K562 (cell line): ENCODE results near the gene TOGARAM2. TPM values are rescaled to one million over a fixed set of nuclear protein-coding genes. Genes with fewer than 3 reads are reported as not detected.

Experiments used
- ATAC-seq: fragments of 200-7000 bp; cut with Tn5 transposase; 3 replicates; pipeline ENCODE4 v1.9.1; 2020; ENCODE audit warnings: moderate library complexity
- BruUV-seq: library from RNA; stranded (reverse); fragments of 400-500 nt; replicated peaks from 2 replicates; lab custom pipeline; 2021; lab: Mats Ljungman, UMichigan
- CTCF ChIA-PET: fragments of 300-600 bp; formaldehyde crosslinking; extraction: SDS; loops from one replicate; lab custom pipeline; 2021; ENCODE audit warnings: low intra/inter-chr PET ratio; lab: Yijun Ruan, JAX
- POLR2A ChIA-PET: fragments of 300-600, 350-650 bp; sonication (Branson Sonifier 250); formaldehyde crosslinking; extraction: SDS; loops from one replicate; lab custom pipeline; 2021; ENCODE audit warnings: antibody characterized with exemption, inconsistent platforms; lab: Yijun Ruan, JAX
- DNase-seq, 4 experiments: peaks; one replicate each; pipeline versions ENCODE4 v3.0.0 to v3.0.0-alpha.2; 2011 to 2018; ENCODE audit warnings: low spot score in 3 of 4, mixed read lengths in 3 of 4; ENCODE audit errors: extremely low read depth in 1 of 4
- FAIRE-seq: peaks from 2 replicates; lab custom pipeline; 2011; peaks lifted over from hg19 to GRCh38; lab: Jason Lieb, UNC
- H2AFZ ChIP-seq: 2 replicates; pipeline ENCODE4 v1.6.0; 2011; ENCODE audit warnings: low read depth, low read length, control low read depth, inconsistent platforms
- H3K27ac ChIP-seq: fragments of 200-600 bp; 3 replicates; pipeline ENCODE4 v1.8.0; 2011; ENCODE audit warnings: low read depth, mild to moderate bottlenecking, control low read depth, inconsistent platforms, low read length, moderate library complexity, mixed read lengths; ENCODE audit errors: extremely low read depth
- H3K27me3 ChIP-seq, 2 experiments: fragments of 300-600 bp in 1 of 2; 2 replicates in 1 of 2; 3 replicates in 1 of 2; pipeline versions ENCODE4 v1.6.0 to v1.8.0; 2011; ENCODE audit warnings: inconsistent platforms in 2 of 2, low read length in 2 of 2, mild to moderate bottlenecking in 1 of 2, mixed read lengths in 1 of 2, moderate library complexity in 1 of 2; ENCODE audit not compliant: control insufficient read depth in 2 of 2, insufficient read depth in 2 of 2
- H3K36me3 ChIP-seq: fragments of 300-600 bp; 3 replicates; pipeline ENCODE4 v1.8.0; 2011; ENCODE audit warnings: mild to moderate bottlenecking, low read length, inconsistent platforms; ENCODE audit not compliant: control insufficient read depth, insufficient read depth
- H3K4me1 ChIP-seq, 2 experiments: fragments of 200-600 bp in 1 of 2; replicated peaks in 1 of 2; 2 replicates in 1 of 2; 3 replicates in 1 of 2; pipeline versions ENCODE4 v1.5.1 to v1.8.0; 2011; ENCODE audit warnings: inconsistent platforms in 2 of 2, low read length in 2 of 2, mild to moderate bottlenecking in 1 of 2, mixed read lengths in 1 of 2, moderate library complexity in 1 of 2; ENCODE audit not compliant: control insufficient read depth in 2 of 2, insufficient read depth in 2 of 2
- H3K4me2 ChIP-seq: 2 replicates; pipeline ENCODE4 v1.6.1; 2011; ENCODE audit warnings: low read length, control low read depth, inconsistent platforms, mixed read lengths; ENCODE audit not compliant: insufficient read depth
- H3K4me3 ChIP-seq: fragments of 200-600 bp; sonication (generic), shearing (Covaris generic); 2 replicates; pipeline ENCODE4 v1.5.1; 2016; ENCODE audit warnings: control low read depth, inconsistent platforms
- H3K79me2 ChIP-seq: fragments of 200-600 bp; 3 replicates; pipeline ENCODE4 v1.8.0; 2011; ENCODE audit warnings: low read length, inconsistent platforms; ENCODE audit not compliant: control insufficient read depth, insufficient read depth
- H3K9ac ChIP-seq, 2 experiments: 2 replicates each; pipeline versions ENCODE4 v1.6.0 to v1.6.1; 2011; ENCODE audit warnings: low read depth in 2 of 2, low read length in 2 of 2, control low read depth in 1 of 2, inconsistent platforms in 1 of 2, mild to moderate bottlenecking in 1 of 2, mixed read lengths in 1 of 2; ENCODE audit not compliant: insufficient read depth in 1 of 2
- H3K9me1 ChIP-seq: one replicate; pipeline ENCODE4 v1.6.0; 2011; ENCODE audit warnings: inconsistent platforms, mild to moderate bottlenecking, low read length, moderate library complexity; ENCODE audit not compliant: control insufficient read depth, insufficient read depth
- H3K9me3 ChIP-seq: replicated peaks from 2 replicates; pipeline ENCODE4 v1.5.1; 2011; ENCODE audit warnings: low read depth, low read length, inconsistent platforms; ENCODE audit not compliant: control insufficient read depth, insufficient read depth
- H4K20me1 ChIP-seq: replicated peaks from 2 replicates; pipeline ENCODE4 v1.6.1; 2011; ENCODE audit warnings: low read length, inconsistent platforms, mixed read lengths; ENCODE audit not compliant: control insufficient read depth, insufficient read depth
- CBX1 ChIP-seq: sonication (generic); IDR thresholded peaks from 2 replicates; pipeline ENCODE4 v1.6.1; 2016; ENCODE audit warnings: antibody characterized with exemption, low read depth, mild to moderate bottlenecking
- DIDO1 ChIP-seq: fragments of 450-650 bp; IDR thresholded peaks from 2 replicates; pipeline ENCODE4 v1.6.1; 2016; ENCODE audit warnings: low read depth, missing biosample characterization, missing genetic modification characterization
- ETS2 ChIP-seq: IDR thresholded peaks from 2 replicates; pipeline ENCODE4 v1.6.1; 2016; ENCODE audit warnings: borderline replicate concordance, missing genetic modification characterization, mild to moderate bottlenecking, moderate library complexity, missing compliant biosample characterization; ENCODE audit not compliant: poor library complexity, severe bottlenecking
- GTF3C2 ChIP-seq: IDR thresholded peaks from 3 replicates; pipeline ENCODE4 v1.6.1; 2011; ENCODE audit warnings: borderline replicate concordance, mild to moderate bottlenecking, moderate library complexity; ENCODE audit not compliant: insufficient read length; ENCODE audit errors: extremely low read depth
- MAFG ChIP-seq: fragments of 450-650 bp; conservative IDR thresholded peaks from 2 replicates; pipeline ENCODE4 v1.6.1; 2016; ENCODE audit warnings: missing genetic modification characterization, missing compliant biosample characterization
- MTA3 ChIP-seq: fragments of 450-650 bp; formaldehyde crosslinking; IDR thresholded peaks from 2 replicates; pipeline ENCODE4 v1.6.1; 2017; ENCODE audit warnings: mild to moderate bottlenecking, borderline replicate concordance
- NR3C1 ChIP-seq: sonication (generic); formaldehyde crosslinking; IDR thresholded peaks from 2 replicates; pipeline ENCODE4 v1.8.1; 2022; ENCODE audit warnings: missing genetic modification reagents
- RBM17 ChIP-seq: fragments of 200-400 bp; formaldehyde crosslinking; IDR thresholded peaks from 2 replicates; pipeline ENCODE4 v1.6.1; 2017; ENCODE audit warnings: low read depth, mild to moderate bottlenecking, low read length, borderline replicate concordance
- ZBTB33 ChIP-seq: sonication (generic); formaldehyde crosslinking; IDR thresholded peaks from 2 replicates; pipeline ENCODE4 v1.8.1; 2023; ENCODE audit warnings: mild to moderate bottlenecking, missing genetic modification reagents
- ZFP30 ChIP-seq: fragments of 250-450 bp; sonication (Bioruptor Pico); IDR thresholded peaks from 2 replicates; pipeline ENCODE4 v1.8.0; 2022; ENCODE audit warnings: moderate library complexity, mild to moderate bottlenecking, inconsistent platforms, borderline replicate concordance
- ZNF197 ChIP-seq: fragments of 200-800 bp; sonication (Bioruptor generic); IDR thresholded peaks from 2 replicates; pipeline ENCODE4 v1.6.1; 2016; ENCODE audit warnings: low read depth, missing genetic modification characterization, missing compliant biosample characterization
- ZNF3 ChIP-seq: fragments of 250-450 bp; sonication (Bioruptor Pico); IDR thresholded peaks from 2 replicates; pipeline ENCODE4 v1.5.0; 2021; ENCODE audit warnings: mild to moderate bottlenecking, moderate library complexity
- ZNF511 ChIP-seq: sonication (generic); formaldehyde crosslinking; IDR thresholded peaks from 2 replicates; pipeline ENCODE4 v1.8.0; 2022; ENCODE audit warnings: mild to moderate bottlenecking, missing genetic modification reagents
- WGBS: fragments of 100-300 bp; shearing (Covaris generic); methylation state at CpG from one replicate; pipeline ENCODE4 v1.1.6; 2016; ENCODE audit warnings: low coverage, mixed read lengths; ENCODE audit not compliant: insufficient coverage; ENCODE audit errors: missing lambda C conversion rate; 5-methylcytosine and 5-hydroxymethylcytosine counted together
- in situ Hi-C: fragments of 300-500 bp; cut with MboI; formaldehyde crosslinking; loops from 4 replicates; pipeline ENCODE4 v1.15.0; 2018; ENCODE audit warnings: inconsistent platforms, mixed read lengths
- intact Hi-C: fragments of 100-400 bp; cut with micrococcal nuclease; formaldehyde crosslinking; loops from 2 replicates; pipeline ENCODE4 v1.14.2; 2022
- polyA plus RNA-seq, 8 experiments: library from polyadenylated mRNA; depleted of rRNA in 4 of 8; stranded (reverse) in 5 of 8; unstranded in 3 of 8; fragments of >200 nt; fragmentation: Nextera tagmentation in 2 of 8; fragmentation: Illumina TruSeq in 1 of 8; extraction: Ambion mirVana in 2 of 8; extraction: Trizol in 1 of 8; gene quantifications; 2 replicates each; pipeline versions ENCODE4 v1.2.1 to v1.2.3, GENCODE V29; 2011 to 2014; ENCODE audit warnings: inconsistent platforms in 1 of 8, missing spikeins in 1 of 8
- total RNA-seq, 7 experiments: library from RNA; depleted of rRNA in 6 of 7; stranded (reverse); fragments of >200 nt in 6 of 7; fragmentation: Illumina TruSeq in 2 of 7; extraction: Trizol in 2 of 7; gene quantifications; 2 replicates each; pipeline versions ENCODE4 v1.2.1 to v1.2.3, GENCODE V29; 2011 to 2021; ENCODE audit warnings: low replicate concordance in 1 of 7

Gene TOGARAM2
- total and polyA plus RNA-seq, 9 of the 15 experiments (the other 6 are each of a cell fraction or from before 2014, with no cell fraction given) = not detected

GRCh38 chr2:28982381-28982950, 1.4 kb downstream of the TOGARAM2 start:
- no TSS peak for BruUV-seq
- H3K4me2 ChIP-seq = no peak overlapping the region
- no peaks in the 10 kb centered on the region; a peak in 1 of 5 replicates for H3K4me1 ChIP-seq
- H3K4me3 ChIP-seq = no peak overlapping the region
- TF ChIP-seq MAFG (tag) = no peak
- TF ChIP-seq NR3C1 (CRISPR knock-in tag) = no peak
- TF ChIP-seq CBX1 = no peak
- no peak for TF ChIP-seq ZNF3
- no peak for TF ChIP-seq ETS2 (tag)
- TF ChIP-seq MTA3 = no peak
- no peak for TF ChIP-seq ZFP30 (CRISPR knock-in tag)
- no peak for TF ChIP-seq GTF3C2
- TF ChIP-seq DIDO1 (tag) = no peak
- TF ChIP-seq RBM17 = no peak
- no peak for TF ChIP-seq ZNF511 (CRISPR knock-in tag)
- TF ChIP-seq ZNF197 = no peak
- TF ChIP-seq ZBTB33 (CRISPR knock-in tag) = no peak
- no peaks in the 10 kb centered on the region for H3K9me3 ChIP-seq
- no peak for FAIRE-seq
- H3K27ac ChIP-seq = no peak overlapping the region
- no peaks in the 10 kb centered on the region for H3K9me1 ChIP-seq
- no peak overlapping the region for H2AFZ ChIP-seq
- no peaks in the 10 kb centered on the region for H3K36me3 ChIP-seq
- ATAC-seq = no peak
- H3K79me2 ChIP-seq = no peaks in the 10 kb centered on the region
- ChIA-PET CTCF (no interaction called here), POLR2A (interaction anchor here (1.2 kb wide), 1 partner anchor 8 kb away, joined by 3 read pairs; no protein-coding TSS in a partner anchor)
- H4K20me1 ChIP-seq = no peaks in the 10 kb centered on the region
- WGBS = 13% methylated on average over 5 of the region's 8 CpGs
- no peak for DNase-seq
- no peak overlapping the region; a peak in 1 of 4 replicates for H3K9ac ChIP-seq
- intact Hi-C loops = no loop called here
- in situ Hi-C loops = no loop called here
- peaks cover 9 to 56% of the 10 kb centered on the region in 2 experiments; a peak in 3 of 5 replicates for H3K27me3 ChIP-seq
